NCI-H1092 (cell line): ENCODE measurements around the gene CFAP45.

Experiments
- DNase-seq: peaks from one replicate; lab custom pipeline; 2025; lab: John Stamatoyannopoulos, UW

Gene CFAP45

DNA sequence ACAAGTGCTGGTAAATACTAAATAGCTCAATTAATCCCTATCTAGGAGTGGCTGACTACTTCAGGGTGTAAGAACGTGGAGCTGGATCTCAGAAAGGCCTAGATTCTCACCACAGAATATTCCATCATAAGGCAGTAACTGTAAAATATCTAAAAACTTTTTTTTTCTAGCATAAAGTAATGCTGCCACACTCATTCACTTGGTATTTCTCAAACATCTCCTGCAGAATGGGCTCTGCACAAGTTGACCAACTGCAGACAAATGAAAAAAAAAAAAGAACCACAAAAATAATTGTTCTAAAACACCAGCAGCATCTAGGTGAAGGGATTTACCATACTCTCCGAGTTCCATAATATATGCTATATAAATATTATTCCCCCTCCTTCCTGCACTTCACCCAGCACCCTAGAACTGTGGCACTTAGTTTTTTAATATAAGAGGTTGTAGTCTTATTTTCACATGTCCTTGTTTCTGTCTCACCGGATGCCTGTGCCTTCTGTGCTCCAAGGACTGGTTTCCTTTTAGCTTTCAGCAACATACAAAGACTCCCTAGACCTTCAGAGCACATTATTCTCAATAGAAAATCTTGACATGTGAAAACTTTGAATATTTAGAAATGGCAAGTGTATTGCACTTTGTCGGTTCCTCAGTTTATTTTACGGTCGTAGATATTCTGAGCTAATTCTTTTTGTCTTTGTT is 46.4 kb downstream of the CFAP45 start:
- no peak for DNase-seq

DNA sequence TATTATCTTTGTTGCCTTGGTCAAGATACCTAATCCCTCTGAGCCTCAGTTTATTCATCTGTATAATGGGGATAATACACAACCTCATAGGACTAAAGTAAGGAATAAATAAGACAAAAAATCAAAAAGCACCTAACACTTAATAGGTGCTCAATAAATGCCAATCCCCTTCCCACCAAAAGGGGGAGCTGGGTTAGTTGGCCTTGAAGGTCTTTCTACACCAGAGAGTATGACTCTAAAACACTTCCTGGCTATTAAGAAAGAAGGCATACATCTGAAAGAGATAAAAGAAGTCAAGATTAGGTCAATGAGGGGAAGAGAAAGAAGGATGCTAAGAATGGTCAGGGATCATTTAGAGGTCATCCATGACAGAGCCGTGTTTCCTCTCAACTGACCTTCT is 48.6 kb downstream of the CFAP45 start:
- DNase-seq, result no peak

- no peak for DNase-seq
Observed at GRCh38 chr1:159849626-159850366, 50.2 kb downstream of the CFAP45 start.

GRCh38 chr1:159848326-159848725 is 51.6 kb downstream of the CFAP45 start:
- no peak for DNase-seq

- DNase-seq, result no peak
Observed at GRCh38 chr1:159847231-159847630, 52.7 kb downstream of the CFAP45 start.

DNA sequence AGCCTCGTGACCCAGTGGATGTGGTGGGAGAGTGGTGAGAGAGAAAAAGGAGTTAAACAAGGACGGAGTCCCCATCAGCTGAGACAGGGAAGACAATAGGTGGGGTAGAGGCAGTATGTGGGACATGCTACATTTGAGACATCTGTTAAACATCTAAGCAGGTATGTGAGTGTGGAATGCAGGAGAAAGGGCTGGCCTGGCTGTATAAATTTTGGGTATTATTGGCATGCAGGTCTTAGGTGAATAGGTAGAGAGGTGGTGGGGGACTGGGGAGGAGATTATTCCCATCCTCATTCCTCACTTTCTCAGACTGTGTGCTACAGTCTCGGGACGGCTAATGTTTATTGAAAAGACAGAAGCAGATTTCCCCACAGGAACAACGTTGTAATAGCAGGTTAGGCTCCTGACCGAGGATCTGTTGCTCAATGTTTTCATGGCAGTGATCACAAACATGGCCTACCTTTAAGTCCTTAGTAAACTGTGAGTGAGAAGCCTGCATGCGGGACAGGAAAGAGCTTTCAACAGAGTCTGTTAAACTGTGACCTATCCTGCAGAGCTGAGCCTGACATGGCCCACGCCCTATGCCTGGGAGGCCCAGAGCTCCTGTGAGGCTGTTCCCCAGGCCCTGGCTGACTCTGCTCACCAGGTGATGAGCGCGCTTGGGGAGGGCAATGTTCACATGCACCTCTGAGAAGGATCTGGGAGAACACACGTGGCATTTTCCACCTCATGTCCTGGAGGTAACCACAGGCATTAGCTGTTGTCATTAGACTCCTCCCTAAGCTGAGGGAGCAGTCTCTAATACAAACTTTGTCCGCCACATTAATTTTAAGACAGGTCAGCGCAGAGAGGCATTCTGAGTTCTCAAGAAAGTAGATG is 54.0 kb downstream of the CFAP45 start:
- no peak for DNase-seq

DNA sequence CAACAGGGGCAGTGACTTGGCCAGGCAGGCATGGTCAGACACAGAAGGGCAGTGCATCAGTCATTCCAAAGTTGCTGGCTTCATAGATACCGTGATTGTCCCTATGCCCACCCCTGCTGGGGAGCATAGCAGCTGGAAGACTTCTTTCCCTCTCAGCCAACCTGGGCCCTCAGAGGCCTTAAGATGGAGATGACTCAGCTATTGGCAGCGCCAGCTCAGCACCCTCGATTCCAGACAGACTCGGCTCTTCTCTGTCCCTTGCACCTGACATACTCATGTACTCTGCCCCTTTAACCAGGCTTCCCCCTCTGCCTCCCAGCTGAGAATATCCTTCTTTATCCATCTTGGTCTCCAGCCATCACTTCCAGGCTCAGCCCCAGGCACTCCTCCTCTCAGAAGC is 56.5 kb downstream of the CFAP45 start:
- DNase-seq, result no peak

GRCh38 chr1:159841749-159842148 is 58.2 kb downstream of the CFAP45 start:
- DNase-seq, result no peak

DNA sequence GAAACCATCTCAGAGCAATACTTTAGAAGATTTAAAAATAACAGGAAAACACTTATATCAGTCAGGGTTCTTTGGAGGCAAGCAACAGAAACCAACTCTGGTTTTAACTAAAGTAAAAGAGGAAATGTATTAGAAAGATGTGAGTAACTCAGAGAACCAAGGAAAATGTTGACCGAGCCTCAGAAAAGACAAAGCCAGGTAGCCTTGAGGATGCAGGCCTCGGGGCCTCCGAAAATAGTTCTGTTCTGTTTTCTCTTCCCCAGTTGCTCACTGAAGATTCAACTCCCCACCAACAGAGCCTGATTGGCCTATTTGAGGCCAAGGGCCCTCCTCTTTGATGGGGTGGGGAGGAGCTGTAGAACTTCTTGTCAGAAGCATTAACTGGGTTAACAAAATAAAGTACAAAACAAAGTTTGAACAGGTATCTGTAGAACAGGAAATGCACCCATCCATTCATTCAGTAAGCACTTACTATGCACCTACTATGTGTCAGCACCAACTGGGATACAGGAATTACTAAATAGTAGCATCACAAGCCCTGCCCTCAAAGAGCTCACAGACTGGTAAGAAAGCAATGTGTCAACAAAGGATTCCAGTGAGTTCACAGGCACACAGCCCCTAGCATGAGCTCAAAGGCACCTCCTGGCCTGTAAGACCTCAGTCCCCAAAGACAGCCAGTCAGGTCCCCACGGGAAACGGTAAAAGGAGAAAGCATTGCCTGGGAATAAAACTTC is 60.7 kb downstream of the CFAP45 start:
- no peak for DNase-seq

- no peak for DNase-seq
Observed at GRCh38 chr1:159838715-159839114, 61.2 kb downstream of the CFAP45 start.

DNA sequence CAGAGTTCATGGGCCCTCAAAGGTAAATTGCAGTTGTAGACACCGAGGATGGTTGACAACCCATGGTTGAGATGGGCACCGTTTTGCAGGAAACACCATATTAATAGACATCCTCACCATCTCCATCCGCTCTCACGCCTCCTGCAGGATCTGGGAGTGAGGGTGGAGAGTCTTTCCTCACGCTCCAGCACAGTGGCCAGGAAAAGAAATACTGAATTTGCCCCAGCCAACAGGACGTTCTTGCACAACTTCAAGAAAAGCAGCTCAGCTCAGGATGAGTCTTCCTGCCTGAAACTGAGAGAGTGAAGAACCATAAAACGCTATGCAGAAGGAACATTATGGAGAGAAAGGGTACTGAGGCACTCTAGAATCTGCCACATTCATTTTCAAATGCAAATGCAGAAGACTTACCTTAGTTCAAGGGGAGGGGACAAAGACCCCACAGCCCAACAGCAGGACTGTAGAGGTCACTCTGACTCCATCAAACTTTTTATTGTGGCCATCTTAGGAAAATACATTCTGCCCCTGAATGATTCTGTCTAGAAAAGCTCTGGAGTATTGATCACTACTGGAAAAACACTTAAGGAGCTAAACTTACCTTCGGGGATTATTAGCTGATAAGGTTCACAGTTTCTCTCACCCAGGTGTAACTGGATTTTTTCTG is 64.0 kb downstream of the CFAP45 start:
- DNase-seq, result no peak

DNA sequence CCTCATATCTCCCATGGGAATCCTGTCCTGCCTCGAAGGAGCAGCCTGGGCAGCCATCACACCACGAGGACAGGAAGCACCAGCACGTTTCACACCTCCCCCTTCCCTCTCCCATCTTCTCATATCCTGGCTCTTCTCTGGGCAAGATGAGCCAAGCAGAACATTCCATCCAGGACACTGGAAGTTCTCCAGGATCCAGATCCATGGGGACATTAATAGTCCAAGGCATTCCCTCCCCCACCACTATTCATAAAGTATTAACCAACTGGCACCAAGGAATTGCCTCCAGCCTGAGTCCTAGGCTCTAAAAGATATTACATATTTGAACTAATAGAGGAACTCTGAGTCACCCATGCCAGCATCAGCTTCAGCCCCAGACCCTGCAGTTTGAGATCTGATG is 64.6 kb downstream of the CFAP45 start:
- no peak for DNase-seq

- no peak for DNase-seq
Observed at GRCh38 chr1:159832309-159832708, 67.7 kb downstream of the CFAP45 start.

GRCh38 chr1:159831412-159832141 is 68.4 kb downstream of the CFAP45 start:
- DNase-seq, result no peak

DNA sequence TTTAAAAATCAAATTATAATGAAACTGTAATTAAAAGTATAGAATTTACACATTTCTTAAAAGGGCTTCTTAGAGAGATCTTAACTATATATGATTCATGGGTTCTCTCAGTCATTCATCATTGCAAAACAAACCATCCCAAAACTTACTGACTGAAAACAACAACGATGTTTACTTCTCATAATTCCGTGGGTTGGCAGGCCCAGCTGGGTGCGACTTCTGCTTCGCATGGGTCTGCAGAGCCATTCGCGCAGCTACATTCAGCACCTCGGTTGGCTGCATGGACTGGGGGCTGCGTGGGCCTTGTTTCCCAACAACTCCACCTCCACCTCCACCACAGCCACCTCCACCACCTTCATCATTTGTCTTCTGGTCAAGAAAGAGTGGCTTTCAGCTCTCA is 69.2 kb downstream of the CFAP45 start:
- no peak for DNase-seq

- no peak for DNase-seq
Observed at GRCh38 chr1:159829822-159830465, 70.0 kb downstream of the CFAP45 start.

DNA sequence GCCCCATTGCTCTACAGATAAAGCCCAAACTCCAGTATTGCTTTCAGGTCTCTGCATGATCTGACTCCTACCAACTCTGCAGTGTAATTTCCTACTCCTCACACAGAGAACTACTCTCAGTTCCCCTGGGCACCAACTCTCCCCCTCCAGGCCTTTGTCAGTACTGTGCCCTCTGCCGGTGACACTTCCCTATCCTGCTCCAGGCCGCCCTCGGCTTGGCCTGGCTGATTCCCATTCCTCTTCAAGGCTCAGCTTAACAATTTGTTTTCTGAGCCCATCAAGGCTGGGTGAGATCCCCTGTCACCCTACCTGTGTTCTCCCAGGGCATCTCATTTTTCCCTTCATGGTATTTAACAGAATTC is 70.7 kb downstream of the CFAP45 start:
- no peak for DNase-seq

GRCh38 chr1:159828581-159829272 is 71.2 kb downstream of the CFAP45 start:
- no peak for DNase-seq

GRCh38 chr1:159828176-159828575 is 71.8 kb downstream of the CFAP45 start:
- DNase-seq, result no peak

- no peak for DNase-seq
Observed at GRCh38 chr1:159827549-159827948, 72.4 kb downstream of the CFAP45 start.
